ENCODE results near the gene EYA3.

Gene EYA3

DNA sequence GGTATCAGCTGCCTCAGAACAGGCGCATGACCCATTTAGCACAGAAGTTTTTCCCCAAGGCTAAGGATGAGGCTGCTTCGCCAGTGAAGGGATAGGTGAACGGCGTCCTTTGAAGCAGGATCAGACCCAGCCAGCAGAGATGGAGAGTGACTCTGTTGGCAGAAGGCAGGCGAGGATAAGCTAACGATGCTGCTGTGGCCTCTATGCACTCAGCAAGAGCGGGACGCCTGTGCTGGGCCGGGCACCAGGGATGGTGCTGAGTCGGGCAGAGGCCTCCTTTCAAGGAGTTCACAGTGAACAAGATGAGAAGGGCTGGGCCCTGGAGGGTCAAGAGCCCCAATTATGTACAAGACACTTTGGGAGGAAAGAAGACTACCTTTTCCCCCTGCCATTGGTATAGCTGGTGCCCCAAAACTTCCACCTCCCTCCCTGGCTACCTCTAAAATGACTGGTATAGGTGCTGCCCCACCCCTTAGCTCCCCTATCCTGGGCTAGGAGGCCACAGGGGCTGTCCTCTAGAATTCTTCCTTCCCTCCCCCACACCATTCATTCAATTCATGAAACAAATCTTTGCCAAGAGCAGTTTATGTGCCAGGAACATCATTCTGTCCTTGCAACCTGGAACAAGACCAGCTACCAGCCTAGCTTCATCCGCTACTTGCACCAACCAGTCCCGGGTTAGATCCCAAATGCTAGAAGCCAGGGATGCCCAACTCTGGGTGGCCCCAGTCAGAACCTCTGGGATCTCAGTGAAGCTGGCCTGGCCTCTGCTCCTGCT lies 121.1 kb downstream of the EYA3 start:
- DNase-seq (ENCODE audit: low read depth): no peak

DNA sequence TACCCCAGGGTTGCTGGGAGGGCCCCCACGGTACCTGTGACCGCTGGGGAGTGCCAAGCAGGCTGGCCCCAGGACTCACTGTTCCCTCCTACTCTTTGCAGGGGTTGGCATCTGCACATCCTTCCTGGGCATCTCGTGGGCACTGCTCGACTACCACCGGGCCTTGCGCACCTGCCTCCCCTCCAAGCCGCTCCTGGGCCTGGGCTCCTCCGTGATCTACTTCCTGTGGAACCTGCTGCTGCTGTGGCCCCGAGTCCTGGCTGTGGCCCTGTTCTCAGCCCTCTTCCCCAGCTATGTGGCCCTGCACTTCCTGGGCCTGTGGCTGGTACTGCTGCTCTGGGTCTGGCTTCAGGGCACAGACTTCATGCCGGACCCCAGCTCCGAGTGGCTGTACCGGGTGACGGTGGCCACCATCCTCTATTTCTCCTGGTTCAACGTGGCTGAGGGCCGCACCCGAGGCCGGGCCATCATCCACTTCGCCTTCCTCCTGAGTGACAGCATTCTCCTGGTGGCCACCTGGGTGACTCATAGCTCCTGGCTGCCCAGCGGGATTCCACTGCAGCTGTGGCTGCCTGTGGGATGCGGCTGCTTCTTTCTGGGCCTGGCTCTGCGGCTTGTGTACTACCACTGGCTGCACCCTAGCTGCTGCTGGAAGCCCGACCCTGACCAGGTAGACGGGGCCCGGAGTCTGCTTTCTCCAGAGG lies 121.9 kb downstream of the EYA3 start:
- DNase-seq (ENCODE audit: low read depth): no peak

DNA sequence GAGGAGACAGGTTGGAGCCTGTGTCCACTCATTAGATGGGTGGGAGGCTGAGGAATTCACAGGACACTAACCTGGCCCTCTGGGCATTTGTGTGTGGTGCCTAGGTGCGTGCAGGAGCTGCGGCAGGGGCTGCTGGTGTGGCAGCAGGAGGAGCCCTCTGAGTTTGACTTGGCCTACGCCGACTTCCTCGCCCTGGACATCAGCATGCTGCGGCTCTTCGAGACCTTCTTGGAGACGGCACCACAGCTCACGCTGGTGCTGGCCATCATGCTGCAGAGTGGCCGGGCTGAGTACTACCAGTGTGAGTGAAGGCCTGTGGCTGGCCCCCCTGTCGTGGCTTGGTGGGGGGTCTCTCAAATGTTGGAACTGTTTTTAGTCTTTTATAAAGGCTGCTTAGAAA lies 125.0 kb downstream of the EYA3 start:
- no peak for DNase-seq (ENCODE audit: low read depth)

DNA sequence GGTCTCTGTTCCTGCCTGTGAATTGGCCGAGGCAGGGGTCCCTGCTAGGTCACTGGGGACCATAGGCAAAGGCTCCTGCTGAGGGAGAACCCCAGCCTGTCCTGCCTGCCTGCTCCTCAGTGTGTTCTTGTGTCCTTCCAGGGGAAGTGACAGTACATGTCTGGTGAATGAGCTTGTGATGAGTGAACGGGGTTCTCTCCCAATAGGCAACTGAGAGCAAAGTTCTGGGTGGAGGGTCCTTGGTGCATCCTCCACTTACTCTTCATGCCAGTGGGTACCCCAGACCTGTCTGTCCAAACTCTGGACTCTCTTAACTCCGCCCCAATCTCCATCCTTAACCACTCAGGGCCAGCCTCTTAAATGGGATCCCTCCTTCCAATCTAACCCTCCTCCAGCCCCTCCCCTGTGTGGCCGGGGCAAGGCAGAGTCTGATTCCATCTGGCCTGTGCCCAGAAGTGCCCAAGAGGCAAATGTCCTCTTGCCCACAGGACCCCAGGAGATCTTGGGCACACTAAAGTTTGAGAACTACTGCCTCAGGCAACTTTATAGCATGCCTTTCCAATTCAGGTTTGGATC lies 126.7 kb downstream of the EYA3 start:
- no peak for DNase-seq (ENCODE audit: low read depth)

DNA sequence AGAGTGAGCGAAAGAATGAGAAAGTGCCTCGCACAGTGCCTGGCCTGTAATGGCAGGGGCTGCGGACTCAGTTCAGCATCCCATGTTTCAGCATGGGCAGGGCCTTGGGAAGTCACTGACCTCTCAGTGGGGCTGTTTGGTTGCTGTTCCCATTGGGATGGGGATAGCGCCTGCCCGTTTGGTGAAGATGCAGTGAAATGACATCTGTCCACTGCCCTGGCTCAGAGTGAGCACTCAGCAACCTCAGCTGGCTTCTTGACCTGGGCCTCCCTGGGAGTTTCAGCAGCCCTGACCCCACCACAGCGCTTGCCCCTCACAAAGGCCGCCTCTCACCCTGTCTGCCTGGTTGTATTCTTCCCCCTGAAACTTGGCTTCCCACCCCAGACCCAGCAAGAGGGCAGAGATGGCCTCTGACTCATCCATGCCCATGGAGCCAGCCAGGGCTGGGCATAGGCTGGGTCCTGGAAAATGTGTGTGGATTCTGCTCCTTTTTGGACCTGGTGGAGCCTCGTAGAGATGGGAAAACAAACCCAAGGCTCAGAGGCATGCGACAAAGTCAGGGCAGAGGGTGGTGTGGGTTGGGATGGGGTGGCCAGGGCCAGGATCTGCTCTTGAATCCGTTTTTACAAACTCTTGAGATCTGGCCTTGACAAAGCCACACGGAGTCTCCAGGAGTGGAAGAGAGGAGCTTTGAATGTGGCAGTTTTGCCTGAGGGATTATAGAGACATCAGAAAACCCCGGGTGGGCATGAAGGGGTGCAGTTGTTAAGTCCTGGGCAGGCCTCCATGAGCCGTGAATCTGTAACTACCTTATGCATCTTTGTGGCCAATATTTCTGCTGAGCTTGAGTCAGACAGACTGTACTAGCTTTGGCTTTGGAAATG lies 127.4 kb downstream of the EYA3 start:
- no peak for DNase-seq (ENCODE audit: low read depth)

DNA sequence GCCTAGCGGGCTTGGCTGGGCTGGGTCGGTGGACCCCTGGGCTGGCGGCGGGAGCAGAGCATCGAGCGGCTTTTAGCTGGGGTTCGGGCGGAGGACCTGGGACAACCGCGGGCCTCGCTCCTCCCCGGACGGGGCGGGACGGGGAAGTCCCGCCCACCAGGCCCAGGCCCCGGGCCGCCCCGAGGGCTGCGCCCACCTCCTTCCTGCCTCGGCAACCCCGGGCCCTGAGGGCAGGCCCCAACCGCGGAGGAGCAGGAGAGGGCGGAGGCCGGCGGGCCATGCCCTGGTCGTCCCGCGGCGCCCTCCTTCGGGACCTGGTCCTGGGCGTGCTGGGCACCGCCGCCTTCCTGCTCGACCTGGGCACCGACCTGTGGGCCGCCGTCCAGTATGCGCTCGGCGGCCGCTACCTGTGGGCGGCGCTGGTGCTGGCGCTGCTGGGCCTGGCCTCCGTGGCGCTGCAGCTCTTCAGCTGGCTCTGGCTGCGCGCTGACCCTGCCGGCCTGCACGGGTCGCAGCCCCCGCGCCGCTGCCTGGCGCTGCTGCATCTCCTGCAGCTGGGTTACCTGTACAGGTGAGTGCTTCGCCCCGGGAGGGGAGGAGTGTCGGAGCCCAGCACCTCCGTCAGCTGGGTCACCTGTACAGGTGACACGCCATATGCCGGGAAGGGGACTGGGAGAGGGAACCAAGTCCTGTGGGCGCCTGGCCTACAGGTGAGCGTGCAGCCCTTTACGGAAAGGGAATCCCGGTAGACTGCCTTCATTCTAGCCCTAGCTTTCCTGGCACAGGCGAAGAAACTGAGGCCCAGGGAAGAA lies 128.4 kb downstream of the EYA3 start, which contains the start of gene XKR8:
Gene XKR8, plus strand, starts transcription at position 182 of the 812 bp plus-strand sequence. Its CDS starts 97 bp downstream, at position 279.
- no peak for DNase-seq (ENCODE audit: low read depth)

DNA sequence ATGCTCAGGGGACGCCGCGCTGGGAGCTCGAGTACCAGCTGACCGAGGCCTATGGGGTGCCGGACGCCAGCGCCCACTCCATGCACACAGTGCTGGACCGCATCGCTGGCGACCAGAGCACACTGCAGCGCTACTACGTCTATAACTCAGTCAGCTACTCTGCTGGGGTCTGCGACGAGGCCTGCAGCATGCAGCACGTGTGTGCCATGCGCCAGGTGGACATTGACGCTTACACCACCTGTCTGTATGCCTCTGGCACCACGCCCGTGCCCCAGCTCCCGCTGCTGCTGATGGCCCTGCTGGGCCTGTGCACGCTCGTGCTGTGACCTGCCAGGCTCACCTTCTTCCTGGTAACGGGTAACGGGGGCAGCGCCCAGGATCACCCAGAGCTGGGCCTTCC lies 129.9 kb downstream of the EYA3 start:
- no peak for DNase-seq (ENCODE audit: low read depth)

DNA sequence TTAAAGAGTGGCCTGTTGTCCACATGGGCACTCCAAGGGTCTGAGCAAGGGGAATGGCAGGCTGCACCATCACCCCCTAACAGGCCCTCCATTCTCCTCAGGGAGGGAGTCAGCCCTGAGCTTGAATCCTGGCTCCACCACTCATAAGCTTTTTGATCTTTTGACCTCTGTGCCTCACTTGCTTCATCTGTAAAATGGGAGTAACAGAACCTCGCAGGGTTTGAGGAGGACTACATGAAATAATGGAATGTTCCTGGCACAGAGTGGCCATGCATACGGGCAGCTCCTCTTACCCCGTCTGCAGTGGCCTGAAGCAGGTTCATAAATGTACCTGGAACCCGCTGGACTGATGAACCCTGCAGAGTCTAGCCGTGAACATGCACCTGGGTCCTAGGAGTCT lies 130.8 kb downstream of the EYA3 start:
- no peak for DNase-seq (ENCODE audit: low read depth)

DNA sequence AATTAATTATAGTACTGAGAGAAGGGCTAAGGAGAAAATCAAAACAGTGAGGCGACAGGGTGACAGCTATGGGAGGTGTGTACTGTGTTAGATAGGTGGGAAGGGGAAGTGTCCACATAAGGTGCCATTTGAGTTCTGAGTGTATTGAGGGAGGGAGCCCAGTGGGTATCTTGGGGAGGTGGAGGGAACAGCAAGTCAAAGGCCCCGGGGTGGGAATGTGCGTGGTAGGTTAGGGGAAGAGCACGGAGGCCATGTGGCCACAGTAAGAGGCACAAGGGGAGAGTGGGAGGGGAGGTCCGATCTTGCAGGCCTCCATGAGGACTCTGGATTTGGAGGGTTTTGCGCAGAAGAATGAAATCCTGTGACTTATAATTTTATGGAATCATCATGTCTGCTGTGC lies 131.6 kb downstream of the EYA3 start:
- DNase-seq (ENCODE audit: low read depth): no peak

DNA sequence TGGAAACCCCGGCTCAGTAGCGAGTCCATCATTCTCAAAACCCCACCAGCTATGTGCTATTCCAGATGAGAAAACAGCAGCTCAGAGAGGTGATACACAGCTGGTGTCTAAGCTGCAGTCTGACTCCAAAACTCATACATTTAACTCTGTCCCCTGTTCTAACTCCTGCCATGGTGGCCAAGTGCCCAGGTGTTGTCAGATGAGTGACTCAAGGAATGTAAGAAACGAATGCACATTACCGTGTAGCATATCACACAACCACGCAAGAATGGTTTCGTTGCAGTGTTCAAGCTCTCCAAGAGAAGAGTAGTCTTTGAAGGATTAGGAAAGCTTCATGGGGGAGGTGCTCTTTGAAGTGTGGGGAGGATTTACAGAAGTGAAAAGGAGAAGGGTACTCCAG lies 133.3 kb downstream of the EYA3 start:
- no peak for DNase-seq (ENCODE audit: low read depth)

DNA sequence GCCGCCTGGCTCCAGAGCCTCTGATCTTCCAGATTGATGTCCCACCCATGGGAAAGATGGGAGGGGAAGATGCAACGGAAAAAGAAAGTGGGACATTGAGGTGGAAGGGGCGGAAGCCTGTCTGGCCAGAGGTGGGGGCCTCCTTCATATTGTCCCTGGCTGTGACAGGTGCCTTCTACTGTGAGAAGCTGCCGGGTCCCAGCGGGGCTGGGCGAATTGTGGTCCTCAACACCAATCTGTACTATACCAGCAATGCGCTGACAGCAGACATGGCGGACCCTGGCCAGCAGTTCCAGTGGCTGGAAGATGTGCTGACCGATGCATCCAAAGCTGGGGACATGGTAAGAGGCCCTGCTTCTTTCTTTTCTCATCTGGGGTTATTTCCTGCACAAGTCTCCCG lies 134.2 kb downstream of the EYA3 start:
- no peak for DNase-seq (ENCODE audit: low read depth)

DNA sequence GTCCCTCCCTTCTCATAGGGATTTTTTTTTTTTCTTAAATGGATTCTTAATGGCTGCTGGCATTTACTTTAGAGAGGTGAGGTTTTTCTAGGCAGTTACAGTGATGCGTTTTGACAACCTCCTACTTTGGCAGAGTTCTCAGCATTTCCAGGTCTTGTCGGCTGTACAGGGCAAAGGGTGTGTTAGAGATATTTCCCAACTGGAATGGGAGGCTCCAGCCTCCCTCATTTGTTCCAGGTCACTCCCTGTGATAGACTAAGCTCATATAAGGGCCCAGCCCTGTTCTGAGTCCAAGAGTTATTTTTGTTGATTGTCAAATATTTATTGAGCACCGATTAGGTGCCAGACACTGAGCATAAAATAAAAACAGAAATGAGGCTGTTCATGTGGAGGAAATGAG lies 136.3 kb downstream of the EYA3 start:
- DNase-seq (ENCODE audit: low read depth): no peak

DNA sequence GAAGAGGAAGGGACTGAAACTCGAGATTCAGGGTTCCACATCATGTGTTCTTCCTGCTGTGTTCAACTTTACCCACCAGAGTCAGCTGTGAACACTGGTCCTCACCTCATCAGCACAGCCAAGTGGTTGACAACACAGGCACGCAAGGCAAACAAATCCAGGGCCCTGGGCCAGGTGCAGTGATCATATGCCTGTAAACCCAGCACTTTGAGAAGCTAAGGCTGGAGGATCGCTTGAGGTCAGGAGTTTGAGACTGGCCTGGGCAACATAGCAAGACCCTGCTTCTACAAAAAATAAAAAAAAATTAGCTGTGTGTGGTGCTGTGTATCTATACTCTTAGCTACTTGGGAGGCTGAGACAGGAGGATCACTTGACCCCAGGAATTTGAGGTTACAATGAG lies 137.0 kb downstream of the EYA3 start:
- no peak for DNase-seq (ENCODE audit: low read depth)

DNA sequence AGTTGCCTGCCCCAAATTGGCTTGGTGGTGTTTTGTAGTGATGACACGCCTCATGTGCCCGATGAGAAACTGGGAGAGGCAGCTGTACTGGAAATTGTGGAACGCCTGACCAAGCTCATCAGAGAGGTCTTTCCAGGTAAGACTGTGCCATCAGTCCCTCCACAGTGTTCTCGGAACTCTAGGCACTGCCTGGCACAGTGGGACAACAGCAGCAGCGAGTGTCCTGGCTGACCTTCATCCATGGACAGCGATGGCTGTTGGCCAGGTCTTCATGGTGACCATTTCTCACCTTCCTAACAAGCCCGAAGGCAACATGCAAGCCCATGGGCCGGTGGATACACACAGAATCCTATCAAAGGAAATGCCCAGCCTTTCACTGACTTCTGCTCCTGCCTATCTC lies 139.4 kb downstream of the EYA3 start:
- DNase-seq (ENCODE audit: low read depth): no peak

DNA sequence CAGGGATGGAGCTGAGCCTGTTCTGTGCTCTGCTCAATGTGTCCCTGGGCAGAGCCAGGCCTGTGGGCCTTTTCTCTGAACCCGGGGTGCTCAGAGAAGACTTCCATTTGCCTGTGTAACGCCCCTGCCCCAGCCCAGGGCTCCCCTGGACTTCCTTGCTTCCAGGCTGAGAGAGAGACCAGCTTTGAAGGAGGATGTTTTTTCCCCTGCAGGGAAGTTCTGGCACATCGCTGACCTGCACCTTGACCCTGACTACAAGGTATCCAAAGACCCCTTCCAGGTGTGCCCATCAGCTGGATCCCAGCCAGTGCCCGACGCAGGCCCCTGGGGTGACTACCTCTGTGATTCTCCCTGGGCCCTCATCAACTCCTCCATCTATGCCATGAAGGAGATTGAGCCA lies 143.4 kb downstream of the EYA3 start:
- no peak for DNase-seq (ENCODE audit: low read depth)

DNA sequence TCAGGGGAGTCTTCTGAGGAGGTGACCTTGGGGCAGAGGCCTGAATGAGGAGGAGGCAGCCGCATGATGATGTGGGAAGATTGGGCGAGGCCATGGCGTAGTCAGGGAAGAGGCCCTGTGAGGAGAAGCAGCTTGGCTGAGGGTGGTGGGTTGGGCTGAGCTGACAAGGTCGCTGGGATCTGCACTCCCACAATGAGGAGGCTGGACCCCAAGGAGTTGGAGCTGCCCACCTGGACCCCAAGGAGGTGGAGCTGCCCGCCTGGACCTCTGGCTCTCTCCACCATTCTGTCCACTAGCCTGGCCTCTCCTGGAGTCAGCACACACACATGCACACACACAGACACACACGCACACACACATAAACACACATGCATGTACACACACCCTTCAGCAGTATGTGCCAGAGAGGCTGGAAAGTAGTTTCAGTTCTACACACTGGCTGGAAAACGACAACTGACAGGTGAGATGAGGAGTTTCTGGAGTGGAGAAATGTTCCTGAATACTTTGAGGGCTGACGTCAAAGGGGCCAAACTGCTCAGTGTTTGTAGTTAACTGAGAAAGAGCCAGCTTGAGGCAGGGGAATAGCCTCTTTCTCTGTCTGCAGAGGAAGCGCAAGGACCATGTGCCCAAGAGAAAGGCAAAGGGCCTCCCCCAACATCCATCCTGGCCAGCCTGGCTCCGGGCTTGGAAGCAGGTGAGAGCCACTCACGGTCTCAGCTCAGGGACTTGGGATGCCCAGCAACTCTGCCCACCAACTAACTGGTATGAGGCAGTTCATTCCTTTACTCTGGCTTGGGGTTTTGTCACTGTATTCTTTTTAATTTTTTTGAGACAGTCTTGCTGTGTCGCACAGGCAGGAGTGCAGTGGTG lies 146.5 kb downstream of the EYA3 start:
- DNase-seq (ENCODE audit: low read depth): no peak

DNA sequence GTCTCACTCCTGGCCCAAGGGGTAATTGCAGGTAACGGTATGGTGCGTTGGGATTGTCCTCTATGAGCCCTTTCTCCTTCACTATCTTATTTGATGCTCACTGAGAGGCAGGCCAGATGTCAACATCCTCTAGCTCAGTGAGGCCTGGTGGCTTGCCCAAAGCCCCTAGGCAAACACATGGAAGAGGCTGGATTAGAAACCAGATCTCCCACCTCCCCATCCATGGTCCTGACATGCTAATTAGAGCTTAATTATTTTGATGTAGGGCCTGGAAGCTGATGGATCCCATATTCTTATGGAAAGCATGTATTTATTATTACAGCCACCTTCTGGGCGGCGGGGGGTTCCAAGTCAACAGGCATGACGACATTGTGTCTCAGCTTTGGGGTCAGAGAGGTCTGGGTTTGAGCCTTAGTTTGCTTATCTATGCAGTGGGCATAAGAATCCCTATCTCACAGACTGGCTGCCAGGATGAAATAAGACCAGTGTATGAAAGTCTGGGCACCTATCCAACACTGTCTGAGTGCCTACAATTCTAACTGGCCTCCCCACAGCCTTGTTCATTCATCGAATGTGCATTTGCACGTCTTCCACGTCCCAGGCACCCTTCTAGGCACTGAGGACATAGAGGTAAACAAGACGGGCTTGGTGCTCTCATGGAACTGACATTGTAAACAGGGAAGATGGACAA lies 147.4 kb downstream of the EYA3 start:
- no peak for DNase-seq (ENCODE audit: low read depth)

DNA sequence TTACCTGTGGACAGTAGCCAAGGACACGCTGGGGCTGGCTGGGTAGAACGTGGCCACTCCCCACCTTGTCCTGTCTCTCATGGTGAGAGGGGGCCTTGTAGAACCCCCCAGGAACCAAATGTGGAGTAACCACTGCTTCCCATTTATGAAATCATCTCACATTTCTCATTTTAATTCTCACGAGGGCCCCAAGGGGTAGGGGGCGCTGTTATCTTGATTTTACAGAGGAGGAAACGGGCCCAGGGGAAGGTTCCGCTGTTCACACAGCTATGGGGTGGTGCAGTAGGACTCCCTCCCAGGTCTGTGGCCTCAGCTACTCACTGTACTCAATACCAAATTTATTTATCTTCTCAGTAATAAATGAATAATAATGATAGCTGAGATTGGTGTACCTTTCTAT lies 148.1 kb downstream of the EYA3 start:
- no peak for DNase-seq (ENCODE audit: low read depth)

DNA sequence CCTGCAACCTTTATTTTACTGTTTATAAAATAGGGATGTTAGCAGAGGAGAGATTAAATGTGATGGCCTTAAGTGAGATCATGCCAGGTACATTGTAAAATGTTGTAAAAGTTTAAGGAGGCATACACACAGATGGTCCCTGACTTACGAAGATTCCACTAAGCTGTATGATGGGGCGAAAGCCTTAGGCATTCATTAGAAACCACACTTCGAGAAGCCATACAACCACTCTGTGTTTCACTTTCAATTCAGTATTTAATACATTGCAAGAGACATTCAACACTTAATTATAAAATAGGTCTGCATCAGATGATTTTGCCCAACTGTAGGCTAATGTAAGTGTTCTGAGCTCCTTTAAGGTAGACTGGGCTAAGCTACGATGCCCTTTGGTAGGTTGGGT lies 149.9 kb downstream of the EYA3 start:
- DNase-seq (ENCODE audit: low read depth): no peak

DNA sequence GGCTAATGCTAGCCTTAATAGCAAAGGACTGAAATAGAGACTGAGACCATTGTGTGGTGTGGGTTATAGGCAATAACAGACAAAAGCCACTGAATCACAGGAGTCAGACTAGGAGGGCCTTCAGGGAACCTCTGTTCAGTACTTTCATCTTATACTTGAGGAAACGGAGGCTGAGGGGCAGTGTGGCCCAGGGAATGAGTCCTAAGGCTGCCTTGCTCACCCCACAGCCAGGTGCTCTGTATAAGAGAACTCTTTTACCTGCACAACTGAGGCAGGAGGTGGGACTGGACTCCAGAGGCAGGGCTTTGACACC lies 150.9 kb downstream of the EYA3 start:
- DNase-seq (ENCODE audit: low read depth): no peak
